WTC11 (cell line): ENCODE results near the gene SHTN1. TPM values are rescaled to one million over a fixed set of nuclear protein-coding genes. Genes with fewer than 3 reads are reported as not detected.

Experiments used
- ATAC-seq: fragments of 200-7000 bp; cut with Tn5 transposase; 2 replicates; pipeline ENCODE4 v1.10.0; 2021; ENCODE audit warnings: mild to moderate bottlenecking, moderate library complexity
- CTCF ChIA-PET: fragments of 300-600 bp; sonication (Branson Sonifier 250); formaldehyde crosslinking; loops from one replicate; lab custom pipeline; 2021; ENCODE audit warnings: antibody characterized with exemption; lab: Charles Lee
- POLR2A ChIA-PET: fragments of 350-600 bp; sonication (Branson Sonifier 250); formaldehyde crosslinking; loops from one replicate; lab custom pipeline; 2021; ENCODE audit warnings: antibody characterized with exemption; lab: Charles Lee
- DNase-seq: peaks from one replicate; pipeline ENCODE4 v3.0.0; 2021; ENCODE audit warnings: low spot score
- H3K27ac Mint-ChIP-seq: 2 replicates; pipeline ENCODE4 v1.8.0; 2021; ENCODE audit warnings: mixed read lengths
- H3K27me3 Mint-ChIP-seq: 2 replicates; pipeline ENCODE4 v1.8.0; 2021; ENCODE audit warnings: low read depth, mild to moderate bottlenecking, moderate library complexity, mixed read lengths
- H3K36me3 Mint-ChIP-seq: 2 replicates; pipeline ENCODE4 v1.8.0; 2021; ENCODE audit warnings: mixed read lengths
- H3K4me1 Mint-ChIP-seq: 2 replicates; pipeline ENCODE4 v1.8.0; 2022; ENCODE audit warnings: mixed read lengths
- H3K4me3 Mint-ChIP-seq: 2 replicates; pipeline ENCODE4 v1.8.0; 2021; ENCODE audit warnings: mild to moderate bottlenecking, moderate library complexity, mixed read lengths
- H3K9me3 Mint-ChIP-seq: 2 replicates; pipeline ENCODE4 v1.8.0; 2021; ENCODE audit warnings: mixed read lengths
- CREM ChIP-seq: sonication (generic); formaldehyde crosslinking; IDR thresholded peaks from 2 replicates; pipeline ENCODE4 v1.8.1; 2022; ENCODE audit warnings: mild to moderate bottlenecking, missing genetic modification reagents, moderate library complexity
- FOXK1 ChIP-seq: sonication (generic); formaldehyde crosslinking; IDR thresholded peaks from 2 replicates; pipeline ENCODE4 v1.8.0; 2022; ENCODE audit warnings: mild to moderate bottlenecking, moderate library complexity, missing genetic modification reagents
- JAZF1 ChIP-seq: fragments of 250-450 bp; sonication (Bioruptor Pico); IDR thresholded peaks from 2 replicates; pipeline ENCODE4 v1.9.0; 2021; ENCODE audit warnings: moderate library complexity, mild to moderate bottlenecking, inconsistent platforms
- KAT7 ChIP-seq: sonication (generic); formaldehyde crosslinking; IDR thresholded peaks from 2 replicates; pipeline ENCODE4 v1.8.1; 2023; ENCODE audit warnings: missing genetic modification reagents, mild to moderate bottlenecking, borderline replicate concordance
- MYBL2 ChIP-seq: sonication (generic); formaldehyde crosslinking; IDR thresholded peaks from 2 replicates; pipeline ENCODE4 v1.8.1; 2023; ENCODE audit warnings: mild to moderate bottlenecking, moderate library complexity, missing genetic modification reagents
- TP53 ChIP-seq: sonication (generic); formaldehyde crosslinking; IDR thresholded peaks from 2 replicates; pipeline ENCODE4 v1.8.1; 2023; ENCODE audit warnings: mild to moderate bottlenecking, missing genetic modification reagents
- total RNA-seq: library from RNA; stranded (reverse); gene quantifications from 3 replicates; pipeline ENCODE4 v1.2.3, GENCODE V29; 2021
- TF ChIP-seq, protein P1 (sequence below): fragments of 250-450 bp; sonication (Bioruptor Pico); IDR thresholded peaks from 2 replicates; pipeline ENCODE4 v1.9.0; 2021; ENCODE audit warnings: mild to moderate bottlenecking
- TF ChIP-seq, protein P2 (sequence below): sonication (generic); formaldehyde crosslinking; IDR thresholded peaks from 2 replicates; pipeline ENCODE4 v1.8.1; 2022; ENCODE audit warnings: mild to moderate bottlenecking, moderate library complexity, missing genetic modification reagents
- TF ChIP-seq, protein P3 (sequence below): fragments of 250-450 bp; sonication (Bioruptor Pico); IDR thresholded peaks from 2 replicates; pipeline ENCODE4 v1.8.0; 2021; ENCODE audit warnings: mild to moderate bottlenecking
- TF ChIP-seq, protein P4 (sequence below): sonication (generic); formaldehyde crosslinking; IDR thresholded peaks from 2 replicates; pipeline ENCODE4 v1.8.1; 2023; ENCODE audit warnings: mild to moderate bottlenecking, missing genetic modification reagents, moderate library complexity
- TF ChIP-seq, protein P5 (sequence below): sonication (generic); formaldehyde crosslinking; IDR thresholded peaks from 2 replicates; pipeline ENCODE4 v1.8.1; 2023; ENCODE audit warnings: mild to moderate bottlenecking, missing genetic modification reagents
- TF ChIP-seq, protein P6 (sequence below): sonication (generic); formaldehyde crosslinking; IDR thresholded peaks from 2 replicates; pipeline ENCODE4 v1.8.0; 2023; ENCODE audit warnings: mild to moderate bottlenecking, missing genetic modification reagents
- TF ChIP-seq, protein P7 (sequence below): sonication (generic); formaldehyde crosslinking; IDR thresholded peaks from 2 replicates; pipeline ENCODE4 v1.8.1; 2022; ENCODE audit warnings: mild to moderate bottlenecking, missing genetic modification reagents, moderate library complexity, borderline replicate concordance

The SHTN1 gene
- total RNA-seq, 1 experiment from 2014 or later, result 11.0 TPM

DNA sequence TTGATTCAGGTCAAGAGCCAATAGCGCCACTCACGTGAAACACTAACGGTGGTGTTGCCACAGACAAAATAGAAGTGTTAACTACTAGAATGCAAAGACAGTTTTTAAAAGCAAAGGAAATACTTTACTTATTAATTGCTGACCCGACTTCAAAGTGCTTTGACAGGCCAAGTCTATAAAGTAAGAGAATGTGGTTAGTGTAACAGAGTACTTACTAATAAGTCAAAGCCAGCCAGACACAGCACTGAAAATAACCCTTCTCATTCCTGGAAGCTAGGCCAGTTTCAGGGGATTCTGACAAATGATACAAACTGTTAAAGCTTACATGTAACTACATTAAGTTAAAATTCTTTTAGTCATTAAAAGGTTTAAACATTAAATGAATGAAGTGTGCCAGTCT is 105.4 kb downstream of the SHTN1 start:
- H3K36me3 Mint-ChIP-seq, result no peaks in the 10 kb centered on the region
- H3K4me3 Mint-ChIP-seq, result no peak overlapping the region
- POLR2A ChIA-PET, result no interaction called here
- H3K9me3 Mint-ChIP-seq, result no peaks in the 10 kb centered on the region
- ATAC-seq, result no peak
- no peak for DNase-seq
- peaks cover 10% of the 10 kb centered on the region for H3K4me1 Mint-ChIP-seq
- no peak overlapping the region for H3K27ac Mint-ChIP-seq
- TF ChIP-seq, protein P1, sequence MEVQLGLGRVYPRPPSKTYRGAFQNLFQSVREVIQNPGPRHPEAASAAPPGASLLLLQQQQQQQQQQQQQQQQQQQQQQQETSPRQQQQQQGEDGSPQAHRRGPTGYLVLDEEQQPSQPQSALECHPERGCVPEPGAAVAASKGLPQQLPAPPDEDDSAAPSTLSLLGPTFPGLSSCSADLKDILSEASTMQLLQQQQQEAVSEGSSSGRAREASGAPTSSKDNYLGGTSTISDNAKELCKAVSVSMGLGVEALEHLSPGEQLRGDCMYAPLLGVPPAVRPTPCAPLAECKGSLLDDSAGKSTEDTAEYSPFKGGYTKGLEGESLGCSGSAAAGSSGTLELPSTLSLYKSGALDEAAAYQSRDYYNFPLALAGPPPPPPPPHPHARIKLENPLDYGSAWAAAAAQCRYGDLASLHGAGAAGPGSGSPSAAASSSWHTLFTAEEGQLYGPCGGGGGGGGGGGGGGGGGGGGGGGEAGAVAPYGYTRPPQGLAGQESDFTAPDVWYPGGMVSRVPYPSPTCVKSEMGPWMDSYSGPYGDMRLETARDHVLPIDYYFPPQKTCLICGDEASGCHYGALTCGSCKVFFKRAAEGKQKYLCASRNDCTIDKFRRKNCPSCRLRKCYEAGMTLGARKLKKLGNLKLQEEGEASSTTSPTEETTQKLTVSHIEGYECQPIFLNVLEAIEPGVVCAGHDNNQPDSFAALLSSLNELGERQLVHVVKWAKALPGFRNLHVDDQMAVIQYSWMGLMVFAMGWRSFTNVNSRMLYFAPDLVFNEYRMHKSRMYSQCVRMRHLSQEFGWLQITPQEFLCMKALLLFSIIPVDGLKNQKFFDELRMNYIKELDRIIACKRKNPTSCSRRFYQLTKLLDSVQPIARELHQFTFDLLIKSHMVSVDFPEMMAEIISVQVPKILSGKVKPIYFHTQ (CRISPR knock-in tag), result no peak
- TF ChIP-seq, protein P2, sequence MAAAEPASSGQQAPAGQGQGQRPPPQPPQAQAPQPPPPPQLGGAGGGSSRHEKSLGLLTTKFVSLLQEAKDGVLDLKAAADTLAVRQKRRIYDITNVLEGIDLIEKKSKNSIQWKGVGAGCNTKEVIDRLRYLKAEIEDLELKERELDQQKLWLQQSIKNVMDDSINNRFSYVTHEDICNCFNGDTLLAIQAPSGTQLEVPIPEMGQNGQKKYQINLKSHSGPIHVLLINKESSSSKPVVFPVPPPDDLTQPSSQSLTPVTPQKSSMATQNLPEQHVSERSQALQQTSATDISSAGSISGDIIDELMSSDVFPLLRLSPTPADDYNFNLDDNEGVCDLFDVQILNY, result no peak
- TF ChIP-seq, protein P3, sequence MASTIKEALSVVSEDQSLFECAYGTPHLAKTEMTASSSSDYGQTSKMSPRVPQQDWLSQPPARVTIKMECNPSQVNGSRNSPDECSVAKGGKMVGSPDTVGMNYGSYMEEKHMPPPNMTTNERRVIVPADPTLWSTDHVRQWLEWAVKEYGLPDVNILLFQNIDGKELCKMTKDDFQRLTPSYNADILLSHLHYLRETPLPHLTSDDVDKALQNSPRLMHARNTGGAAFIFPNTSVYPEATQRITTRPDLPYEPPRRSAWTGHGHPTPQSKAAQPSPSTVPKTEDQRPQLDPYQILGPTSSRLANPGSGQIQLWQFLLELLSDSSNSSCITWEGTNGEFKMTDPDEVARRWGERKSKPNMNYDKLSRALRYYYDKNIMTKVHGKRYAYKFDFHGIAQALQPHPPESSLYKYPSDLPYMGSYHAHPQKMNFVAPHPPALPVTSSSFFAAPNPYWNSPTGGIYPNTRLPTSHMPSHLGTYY (CRISPR knock-in tag), result no peak
- TF ChIP-seq KAT7 (CRISPR knock-in tag) (no peak), CREM (no peak), JAZF1 (no peak), MYBL2 (CRISPR knock-in tag) (no peak), FOXK1 (CRISPR knock-in tag) (no peak)
- TF ChIP-seq, protein P4, sequence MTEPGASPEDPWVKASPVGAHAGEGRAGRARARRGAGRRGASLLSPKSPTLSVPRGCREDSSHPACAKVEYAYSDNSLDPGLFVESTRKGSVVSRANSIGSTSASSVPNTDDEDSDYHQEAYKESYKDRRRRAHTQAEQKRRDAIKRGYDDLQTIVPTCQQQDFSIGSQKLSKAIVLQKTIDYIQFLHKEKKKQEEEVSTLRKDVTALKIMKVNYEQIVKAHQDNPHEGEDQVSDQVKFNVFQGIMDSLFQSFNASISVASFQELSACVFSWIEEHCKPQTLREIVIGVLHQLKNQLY (CRISPR knock-in tag), result no peak
- TF ChIP-seq, protein P5, sequence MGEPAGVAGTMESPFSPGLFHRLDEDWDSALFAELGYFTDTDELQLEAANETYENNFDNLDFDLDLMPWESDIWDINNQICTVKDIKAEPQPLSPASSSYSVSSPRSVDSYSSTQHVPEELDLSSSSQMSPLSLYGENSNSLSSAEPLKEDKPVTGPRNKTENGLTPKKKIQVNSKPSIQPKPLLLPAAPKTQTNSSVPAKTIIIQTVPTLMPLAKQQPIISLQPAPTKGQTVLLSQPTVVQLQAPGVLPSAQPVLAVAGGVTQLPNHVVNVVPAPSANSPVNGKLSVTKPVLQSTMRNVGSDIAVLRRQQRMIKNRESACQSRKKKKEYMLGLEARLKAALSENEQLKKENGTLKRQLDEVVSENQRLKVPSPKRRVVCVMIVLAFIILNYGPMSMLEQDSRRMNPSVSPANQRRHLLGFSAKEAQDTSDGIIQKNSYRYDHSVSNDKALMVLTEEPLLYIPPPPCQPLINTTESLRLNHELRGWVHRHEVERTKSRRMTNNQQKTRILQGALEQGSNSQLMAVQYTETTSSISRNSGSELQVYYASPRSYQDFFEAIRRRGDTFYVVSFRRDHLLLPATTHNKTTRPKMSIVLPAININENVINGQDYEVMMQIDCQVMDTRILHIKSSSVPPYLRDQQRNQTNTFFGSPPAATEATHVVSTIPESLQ (CRISPR knock-in tag), result no peak
- TF ChIP-seq, protein P6, sequence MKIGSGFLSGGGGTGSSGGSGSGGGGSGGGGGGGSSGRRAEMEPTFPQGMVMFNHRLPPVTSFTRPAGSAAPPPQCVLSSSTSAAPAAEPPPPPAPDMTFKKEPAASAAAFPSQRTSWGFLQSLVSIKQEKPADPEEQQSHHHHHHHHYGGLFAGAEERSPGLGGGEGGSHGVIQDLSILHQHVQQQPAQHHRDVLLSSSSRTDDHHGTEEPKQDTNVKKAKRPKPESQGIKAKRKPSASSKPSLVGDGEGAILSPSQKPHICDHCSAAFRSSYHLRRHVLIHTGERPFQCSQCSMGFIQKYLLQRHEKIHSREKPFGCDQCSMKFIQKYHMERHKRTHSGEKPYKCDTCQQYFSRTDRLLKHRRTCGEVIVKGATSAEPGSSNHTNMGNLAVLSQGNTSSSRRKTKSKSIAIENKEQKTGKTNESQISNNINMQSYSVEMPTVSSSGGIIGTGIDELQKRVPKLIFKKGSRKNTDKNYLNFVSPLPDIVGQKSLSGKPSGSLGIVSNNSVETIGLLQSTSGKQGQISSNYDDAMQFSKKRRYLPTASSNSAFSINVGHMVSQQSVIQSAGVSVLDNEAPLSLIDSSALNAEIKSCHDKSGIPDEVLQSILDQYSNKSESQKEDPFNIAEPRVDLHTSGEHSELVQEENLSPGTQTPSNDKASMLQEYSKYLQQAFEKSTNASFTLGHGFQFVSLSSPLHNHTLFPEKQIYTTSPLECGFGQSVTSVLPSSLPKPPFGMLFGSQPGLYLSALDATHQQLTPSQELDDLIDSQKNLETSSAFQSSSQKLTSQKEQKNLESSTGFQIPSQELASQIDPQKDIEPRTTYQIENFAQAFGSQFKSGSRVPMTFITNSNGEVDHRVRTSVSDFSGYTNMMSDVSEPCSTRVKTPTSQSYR, result no peak
- TF ChIP-seq, protein P7, sequence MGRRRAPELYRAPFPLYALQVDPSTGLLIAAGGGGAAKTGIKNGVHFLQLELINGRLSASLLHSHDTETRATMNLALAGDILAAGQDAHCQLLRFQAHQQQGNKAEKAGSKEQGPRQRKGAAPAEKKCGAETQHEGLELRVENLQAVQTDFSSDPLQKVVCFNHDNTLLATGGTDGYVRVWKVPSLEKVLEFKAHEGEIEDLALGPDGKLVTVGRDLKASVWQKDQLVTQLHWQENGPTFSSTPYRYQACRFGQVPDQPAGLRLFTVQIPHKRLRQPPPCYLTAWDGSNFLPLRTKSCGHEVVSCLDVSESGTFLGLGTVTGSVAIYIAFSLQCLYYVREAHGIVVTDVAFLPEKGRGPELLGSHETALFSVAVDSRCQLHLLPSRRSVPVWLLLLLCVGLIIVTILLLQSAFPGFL (CRISPR knock-in tag), result no peak
- CTCF ChIA-PET, result no interaction called here
- no peaks in the 10 kb centered on the region for H3K27me3 Mint-ChIP-seq

DNA sequence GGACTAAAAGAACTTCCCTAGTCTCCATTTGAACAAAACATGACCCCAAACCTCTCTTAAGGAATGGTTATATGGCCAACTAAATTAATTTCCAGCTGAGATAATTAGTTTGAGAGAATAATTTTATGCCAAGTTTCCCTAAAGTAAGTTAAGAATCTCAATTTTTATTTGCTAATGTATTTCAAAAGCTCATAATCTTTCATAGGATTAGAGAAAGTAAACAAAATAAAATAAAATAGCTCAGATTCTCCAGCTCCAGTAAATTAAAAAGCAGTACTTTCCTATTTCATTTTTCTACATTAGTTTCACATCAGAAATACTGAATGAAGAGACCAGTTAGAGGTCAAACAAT is 111.3 kb downstream of the SHTN1 start:
- POLR2A ChIA-PET, result no interaction called here
- Mint-ChIP-seq H3K9me3 (no peaks in the 10 kb centered on the region), H3K36me3 (no peaks in the 10 kb centered on the region), H3K27me3 (no peaks in the 10 kb centered on the region), H3K4me3 (no peak overlapping the region), H3K27ac (peak overlapping the region; percentile 14; the same call in 1 of the 2 replicates), H3K4me1 (peaks cover 23% of the 10 kb centered on the region)
- DNase-seq (no peak), ATAC-seq (no peak)
- TF ChIP-seq, protein P6, result no peak
- TF ChIP-seq MYBL2 (CRISPR knock-in tag), result no peak
- TF ChIP-seq TP53 (CRISPR knock-in tag), result no peak
- CTCF ChIA-PET, result interaction anchor here (1.3 to 1.6 kb wide), 2 partner anchors 270 to 281 kb away, joined by 3 to 5 read pairs; no protein-coding TSS in a partner anchor
